Measurements from ENCODE around the gene KCND3.

Gene KCND3

DNA sequence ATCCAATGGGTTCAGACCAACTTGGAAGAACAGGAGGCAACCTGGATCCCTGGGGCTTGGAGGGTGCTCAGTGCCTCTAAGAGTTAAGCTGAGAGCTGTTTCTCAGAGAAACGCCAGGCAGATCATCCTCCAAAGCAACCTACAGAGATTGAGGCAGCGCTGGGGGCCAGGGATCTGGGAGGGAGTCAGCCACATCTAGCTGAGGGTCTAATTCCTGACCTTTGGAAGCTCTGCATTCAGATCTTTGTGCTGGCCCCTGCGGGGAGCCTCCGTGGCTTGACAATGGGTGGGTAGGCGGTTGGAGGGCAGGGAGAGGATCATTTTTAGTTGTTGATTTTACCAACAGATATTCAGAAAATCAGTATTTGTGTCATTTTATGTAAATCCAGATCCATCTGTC, 154.5 kb downstream of the KCND3 start:
- no peak for DNase-seq

DNA sequence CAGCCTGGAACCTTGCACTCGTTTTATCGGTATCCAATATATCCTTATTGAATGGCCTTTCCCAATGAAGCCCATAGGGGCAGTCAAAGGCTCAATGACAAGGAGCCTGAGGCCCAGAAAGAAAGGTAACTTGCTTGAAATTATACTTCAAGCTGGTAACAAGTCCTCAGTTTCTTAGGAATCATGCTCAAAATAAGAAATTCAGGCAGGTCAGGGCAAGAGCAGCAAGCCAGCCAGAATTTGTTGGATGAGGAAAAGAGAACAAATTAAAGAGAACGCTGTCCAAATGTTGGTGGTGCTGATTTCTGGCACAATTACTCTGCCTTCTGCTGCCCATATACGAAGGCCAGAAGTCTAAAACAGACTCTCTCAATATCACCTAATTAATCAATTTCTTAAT, 156.1 kb downstream of the KCND3 start:
- DNase-seq = no peak

DNA sequence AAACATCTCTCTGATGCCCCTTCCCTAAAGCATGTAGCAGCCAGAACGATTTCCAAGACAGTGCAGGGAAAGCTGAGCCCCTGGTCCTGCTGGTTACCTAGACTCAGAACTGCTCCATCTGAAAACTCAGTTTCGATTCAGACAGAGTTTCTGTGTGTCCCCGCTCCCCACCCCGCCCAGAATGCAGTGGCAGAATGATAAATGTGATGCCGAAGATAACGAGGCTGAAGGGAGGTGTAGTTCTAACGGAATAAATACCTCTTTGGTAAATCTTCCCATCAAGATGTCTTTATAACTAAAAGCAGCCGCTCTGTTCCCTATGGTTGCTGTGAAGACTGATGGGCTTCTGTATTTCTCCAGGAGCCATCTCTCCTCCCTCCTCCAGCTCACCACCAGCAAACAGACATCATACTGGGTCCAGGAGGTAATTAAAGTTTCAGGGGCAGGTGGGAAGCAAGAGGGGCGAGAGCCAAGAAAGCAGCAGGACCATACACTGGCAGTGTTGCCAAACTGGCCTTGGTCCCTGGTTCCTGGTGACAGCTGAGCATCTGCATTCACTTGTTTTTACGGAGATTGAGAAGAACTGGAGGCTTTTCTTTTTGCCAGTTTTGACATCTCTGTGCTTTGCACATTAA, 156.8 kb downstream of the KCND3 start:
- no peak for DNase-seq

DNA sequence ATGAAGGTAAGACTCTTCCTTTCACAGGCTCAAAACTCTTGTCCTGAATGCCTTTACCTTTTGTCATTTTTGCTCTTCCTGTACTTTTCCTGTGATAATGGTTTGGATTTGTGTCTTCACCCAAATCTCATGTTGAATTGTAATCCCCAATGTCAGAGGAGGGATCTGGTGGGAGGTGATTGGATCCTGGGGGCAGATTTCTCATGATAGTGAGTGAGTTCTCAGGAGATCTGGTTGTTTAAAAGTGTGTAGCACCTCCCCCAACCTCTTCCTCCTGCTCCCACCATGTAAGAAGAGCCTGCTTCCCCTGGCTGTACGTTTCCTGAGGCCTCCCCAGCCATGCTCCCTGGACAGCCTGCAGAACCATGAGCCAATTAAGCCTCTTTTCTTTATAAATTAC, 158.3 kb downstream of the KCND3 start:
- no peak for DNase-seq

DNA sequence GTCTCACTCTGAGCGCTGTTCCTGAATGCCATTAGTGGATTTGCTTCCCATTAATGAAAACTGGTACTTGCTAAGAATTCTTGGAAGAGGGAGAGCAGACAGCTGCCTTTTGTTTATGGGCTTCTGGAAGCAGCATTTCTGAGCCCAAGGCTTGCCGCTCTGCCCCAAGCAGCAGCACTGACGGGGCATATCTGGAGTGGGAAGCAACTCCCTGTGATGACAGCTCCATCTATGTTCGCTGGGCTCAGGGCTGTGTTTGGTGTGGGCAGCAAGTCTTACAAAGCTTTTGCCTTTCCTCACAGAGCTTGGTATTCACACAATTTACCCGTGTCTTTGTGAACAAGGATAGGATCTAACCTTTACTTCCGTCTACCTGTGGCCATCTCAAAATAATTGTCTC, 161.5 kb downstream of the KCND3 start:
- no peak for DNase-seq

DNA sequence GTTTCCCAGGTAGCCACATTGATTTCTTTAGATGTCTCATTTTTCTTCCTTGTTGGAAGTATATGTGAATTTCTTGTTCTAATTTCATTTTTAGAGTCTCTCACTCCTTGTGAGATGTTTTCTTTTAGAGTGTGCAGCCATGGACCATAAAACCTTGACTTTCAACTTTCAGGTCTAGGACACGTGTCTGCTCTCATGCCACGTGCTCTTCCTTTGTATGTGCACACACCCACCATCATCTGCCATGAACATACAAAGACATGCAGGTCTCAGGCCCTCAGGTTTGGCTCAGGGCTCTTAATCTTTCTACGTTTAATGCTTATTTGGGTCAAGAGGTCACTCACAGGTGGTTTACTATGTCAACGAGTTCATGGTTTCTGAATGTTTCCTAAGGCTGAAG, 163.2 kb downstream of the KCND3 start:
- no peak for DNase-seq

DNA sequence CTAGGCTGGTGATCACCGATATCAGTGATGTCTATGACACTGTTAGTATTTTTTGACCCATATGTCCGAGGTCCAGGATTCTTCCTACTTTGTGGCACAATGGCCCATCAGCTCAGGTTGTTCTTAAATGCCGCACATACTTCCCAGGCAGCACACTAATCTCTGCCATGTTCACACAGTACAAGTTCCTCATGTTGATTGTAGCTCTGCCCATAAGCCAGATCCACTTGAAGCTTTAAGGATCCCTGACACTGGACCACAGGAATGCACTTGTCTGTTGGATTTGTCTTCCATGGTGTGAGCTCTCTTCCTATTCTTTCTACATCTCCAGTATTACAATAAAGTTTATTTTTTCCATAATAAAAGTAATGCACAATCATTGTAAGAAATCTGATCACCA, 164.3 kb downstream of the KCND3 start:
- no peak for DNase-seq

DNA sequence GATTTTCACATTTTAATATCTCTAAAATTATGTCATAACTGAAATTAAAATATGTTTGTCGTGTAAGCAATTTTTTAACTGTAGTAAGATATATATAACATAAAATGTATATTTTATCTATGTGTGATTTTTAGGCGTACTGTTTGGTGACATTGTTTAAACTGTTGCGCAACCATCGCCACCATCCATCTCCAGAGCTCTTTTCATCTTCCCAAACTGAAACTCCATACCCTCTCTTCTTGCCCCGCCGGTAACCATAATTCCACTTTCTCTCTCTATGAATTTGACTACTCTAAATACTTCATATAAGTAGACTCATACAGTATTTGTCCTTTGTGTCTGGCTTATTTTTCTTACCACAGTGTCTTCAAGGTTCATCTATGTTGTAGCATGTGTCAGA, 167.3 kb downstream of the KCND3 start:
- DNase-seq = no peak

DNA sequence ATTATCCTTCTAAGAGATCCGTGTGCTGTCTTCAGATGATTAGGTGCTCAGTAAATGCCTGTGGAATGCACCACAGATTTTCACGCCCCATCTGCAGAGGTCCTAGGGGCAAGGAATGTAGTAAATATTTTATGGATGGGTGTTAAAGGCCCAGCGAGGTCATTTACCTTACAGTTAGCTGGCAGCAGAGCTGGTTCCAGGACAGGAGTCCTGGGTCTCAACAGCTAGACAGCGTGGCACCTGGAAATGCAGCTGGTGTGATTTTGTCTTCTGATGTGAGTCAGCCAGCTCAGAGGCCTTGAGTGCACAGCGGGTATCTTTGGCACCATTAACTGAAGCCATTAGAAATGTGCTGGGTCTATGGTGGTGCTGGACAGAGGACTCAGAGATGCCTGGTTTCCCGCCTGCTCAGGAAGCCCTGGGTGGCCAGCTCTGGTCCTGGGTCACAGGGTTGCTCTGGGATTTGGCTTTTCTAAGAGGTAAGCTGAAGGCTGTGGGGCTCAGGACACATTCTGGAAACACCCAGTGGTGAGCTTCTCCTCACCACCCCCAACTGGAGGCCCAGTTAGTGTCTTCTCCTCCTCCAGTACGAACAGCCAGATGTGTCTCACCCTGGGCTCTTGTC, 168.2 kb downstream of the KCND3 start:
- no peak for DNase-seq

DNA sequence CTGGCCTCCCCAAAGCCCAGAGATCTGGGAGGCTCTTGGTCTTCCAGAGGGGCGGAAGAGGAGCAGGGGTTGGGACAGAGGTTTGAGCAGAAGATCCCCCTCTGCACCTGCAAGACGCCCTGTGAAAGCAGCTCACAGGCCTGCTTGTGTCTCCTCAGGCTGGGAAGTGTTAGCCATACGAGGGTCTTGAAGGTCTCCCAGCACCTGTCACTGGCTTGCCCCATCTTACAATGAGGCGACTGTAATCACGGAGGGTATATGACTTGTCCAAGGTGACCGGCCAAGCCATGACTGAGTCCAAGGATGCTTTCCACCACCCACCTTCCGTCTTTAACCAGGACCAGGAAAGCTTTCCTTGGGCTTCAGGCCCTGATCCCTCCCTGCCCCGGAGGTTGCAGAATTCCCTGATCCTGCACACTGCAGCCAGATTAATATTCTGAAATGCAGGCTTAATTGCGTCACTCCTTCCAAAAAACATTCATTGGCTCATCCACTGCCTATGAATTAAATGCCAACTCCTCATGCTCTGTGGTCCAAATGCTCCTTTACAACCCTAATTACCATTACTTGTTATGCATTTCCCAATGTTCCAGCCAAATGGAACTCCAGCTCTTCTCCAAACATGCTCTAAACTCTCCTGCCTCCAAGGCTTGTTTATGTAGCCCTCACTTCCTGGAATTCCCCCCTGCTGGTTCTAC, 169.8 kb downstream of the KCND3 start:
- DNase-seq = no peak

DNA sequence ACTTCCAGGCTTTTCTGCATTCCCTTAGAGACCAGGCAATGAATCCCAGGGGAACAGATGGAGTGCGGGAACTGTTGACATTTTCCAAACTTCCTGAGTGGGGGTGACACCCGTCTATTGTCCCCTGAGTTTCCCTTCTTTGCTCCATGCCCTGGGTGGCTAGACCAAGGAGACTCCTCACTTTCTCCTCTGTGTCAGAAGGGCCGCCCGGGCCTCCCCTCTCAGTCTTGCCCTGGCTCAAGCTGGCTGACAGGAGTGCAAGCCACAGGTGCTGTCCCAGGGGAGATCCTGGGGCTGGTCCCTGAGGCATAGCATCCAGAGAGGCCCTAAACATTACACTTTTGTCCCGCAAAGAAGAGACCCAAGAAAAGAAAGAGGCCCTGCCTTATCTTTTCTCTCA, 170.9 kb downstream of the KCND3 start:
- no peak for DNase-seq

DNA sequence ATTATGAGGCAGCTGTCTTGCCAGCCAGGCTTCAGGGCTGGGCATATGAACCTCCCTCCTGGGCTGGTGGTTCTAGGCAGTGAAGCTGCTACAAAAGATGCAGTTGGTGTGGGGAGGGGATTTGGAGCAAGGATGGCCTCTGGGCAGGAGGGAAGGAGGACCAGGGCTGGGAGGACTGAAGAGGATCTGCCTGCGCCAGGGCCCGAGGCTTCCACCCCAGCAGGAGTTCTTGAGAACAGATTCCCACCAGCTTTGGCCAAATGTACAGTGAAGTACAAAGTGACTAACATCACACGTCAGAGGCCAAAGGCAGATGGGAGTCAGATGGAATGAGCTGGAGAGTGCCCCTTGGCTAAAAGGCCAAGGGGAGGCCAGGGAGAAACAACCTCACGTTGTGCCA, 171.4 kb downstream of the KCND3 start:
- DNase-seq = no peak

DNA sequence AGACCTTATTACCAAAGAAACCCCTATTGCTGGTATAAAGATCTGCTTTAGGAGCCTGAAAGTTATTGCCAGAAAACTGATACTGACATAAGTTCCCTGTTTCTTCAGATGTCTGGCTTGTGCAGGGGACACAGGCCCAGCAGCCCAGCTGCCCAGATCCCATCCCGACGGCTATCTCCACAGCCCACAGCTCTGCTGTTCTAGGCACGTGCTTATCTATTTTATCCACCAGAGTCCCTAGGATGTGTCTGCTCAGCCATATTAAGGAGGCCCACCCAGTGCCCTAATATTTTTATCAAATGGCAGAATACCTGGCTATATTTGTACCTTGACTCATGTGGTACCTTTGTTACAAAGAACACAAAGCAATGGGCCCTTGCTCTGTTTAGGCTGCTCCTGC, 174.8 kb downstream of the KCND3 start:
- no peak for DNase-seq

DNA sequence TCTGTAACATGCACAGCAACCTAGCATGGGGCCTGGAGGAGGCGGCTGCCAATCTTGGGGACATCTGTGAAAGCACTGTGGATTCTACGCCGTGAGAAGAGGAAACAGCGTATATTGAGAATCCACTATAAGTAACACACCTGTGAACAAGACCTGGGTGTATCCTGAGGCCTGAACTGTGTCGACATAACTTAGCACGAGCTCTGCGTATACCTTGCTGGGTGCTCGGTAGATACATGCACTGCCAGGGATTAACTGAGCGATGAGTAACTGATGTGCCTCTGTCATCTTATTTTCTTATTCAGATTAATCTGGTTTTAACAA, 175.2 kb downstream of the KCND3 start:
- no peak for DNase-seq

DNA sequence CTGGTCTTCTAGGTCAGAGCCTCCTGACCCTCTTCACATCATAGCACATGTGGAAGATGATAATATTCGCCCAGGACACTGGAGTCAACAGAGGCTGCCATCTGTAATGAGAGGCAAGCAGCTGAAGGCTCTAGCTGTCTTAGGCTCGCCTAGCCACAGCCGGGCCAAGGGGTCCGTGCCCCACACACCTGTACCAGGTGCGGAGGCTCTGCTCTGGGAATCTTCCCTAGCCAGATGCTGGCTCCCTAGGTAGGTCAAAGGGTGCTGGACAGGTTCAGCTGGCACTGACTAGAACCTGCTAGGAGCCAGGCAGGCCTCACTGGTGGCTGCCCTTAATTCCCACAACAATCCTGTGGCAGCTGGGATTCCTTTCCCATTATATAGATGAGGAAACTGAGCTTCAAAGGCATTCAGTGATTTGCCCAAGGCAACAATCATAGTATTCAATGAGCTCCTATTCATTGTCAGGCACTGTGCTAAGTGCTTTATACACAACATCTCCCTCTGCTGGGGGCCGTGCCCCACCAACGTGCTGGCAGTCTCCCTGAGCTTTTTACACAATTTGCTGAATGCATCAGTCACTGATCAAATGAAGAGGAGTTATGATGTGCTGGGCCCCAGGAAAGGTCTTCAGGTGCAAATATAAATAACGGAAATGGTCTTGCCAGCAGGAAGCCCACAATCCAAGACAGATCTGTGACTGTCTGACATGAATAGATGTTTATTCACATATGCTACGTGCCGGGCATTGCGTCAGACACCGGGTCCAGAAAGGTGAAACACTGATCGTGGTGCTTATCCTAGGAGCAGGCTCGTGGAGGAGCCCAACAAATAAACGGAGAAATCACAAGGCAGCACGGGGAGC, 175.8 kb downstream of the KCND3 start:
- DNase-seq = no peak

DNA sequence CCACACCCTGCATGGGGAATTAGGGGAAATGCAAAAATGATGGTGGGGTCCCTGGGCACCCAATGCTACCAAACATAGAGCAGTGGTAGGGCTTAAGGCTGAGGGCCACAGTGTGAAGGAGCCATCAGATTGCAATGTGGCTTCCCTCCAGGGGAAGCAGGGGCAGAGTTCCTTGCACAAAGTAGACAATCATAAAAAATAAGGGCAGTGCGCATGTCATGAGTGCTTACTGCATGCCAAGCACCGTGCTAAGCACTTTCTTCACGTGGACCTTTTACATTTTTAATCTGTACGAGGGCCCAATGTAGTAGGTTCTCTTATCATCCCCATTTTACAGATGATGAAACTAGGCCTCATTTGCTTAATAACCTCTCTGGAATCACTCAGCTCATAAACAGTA, 177.2 kb downstream of the KCND3 start:
- no peak for DNase-seq

DNA sequence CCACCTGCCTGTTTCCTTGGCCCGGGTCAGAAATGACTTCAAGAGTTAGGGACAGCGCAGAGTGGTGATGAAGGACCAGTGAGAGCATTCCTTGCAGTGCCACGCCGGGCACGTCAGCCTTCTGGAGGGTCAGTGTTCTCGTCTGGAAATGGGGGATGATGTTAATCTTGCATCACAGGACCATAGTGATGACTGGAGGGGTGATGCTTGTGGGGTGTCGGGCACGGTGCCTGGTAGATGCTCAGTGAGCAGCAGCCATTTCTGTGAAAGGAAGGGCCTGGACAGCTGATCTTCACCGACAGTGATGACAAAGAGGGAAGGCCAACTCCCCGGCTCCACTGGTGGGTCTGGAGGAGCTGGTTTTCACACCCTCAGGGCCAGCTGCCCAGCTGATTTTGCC, 177.6 kb downstream of the KCND3 start:
- no peak for DNase-seq

DNA sequence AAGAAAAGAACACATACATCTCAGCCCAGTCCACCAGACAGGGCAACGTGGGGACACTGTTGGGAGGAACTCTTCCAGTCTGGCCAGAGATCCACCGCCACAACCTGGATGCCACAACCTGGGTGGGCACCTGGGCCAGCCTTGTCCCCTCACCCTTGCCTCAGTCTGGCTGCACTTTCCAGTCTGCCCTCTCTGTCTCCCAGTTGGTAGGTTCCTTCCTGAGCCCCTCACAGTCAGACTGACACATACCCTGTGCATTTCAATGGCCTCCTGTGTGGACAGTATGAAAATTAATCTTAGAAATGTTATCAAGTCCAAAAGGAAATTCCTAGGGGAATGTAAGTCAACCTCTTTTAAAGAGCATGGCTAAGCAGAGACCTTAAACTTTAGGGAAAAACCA, 184.2 kb downstream of the KCND3 start:
- DNase-seq = no peak

DNA sequence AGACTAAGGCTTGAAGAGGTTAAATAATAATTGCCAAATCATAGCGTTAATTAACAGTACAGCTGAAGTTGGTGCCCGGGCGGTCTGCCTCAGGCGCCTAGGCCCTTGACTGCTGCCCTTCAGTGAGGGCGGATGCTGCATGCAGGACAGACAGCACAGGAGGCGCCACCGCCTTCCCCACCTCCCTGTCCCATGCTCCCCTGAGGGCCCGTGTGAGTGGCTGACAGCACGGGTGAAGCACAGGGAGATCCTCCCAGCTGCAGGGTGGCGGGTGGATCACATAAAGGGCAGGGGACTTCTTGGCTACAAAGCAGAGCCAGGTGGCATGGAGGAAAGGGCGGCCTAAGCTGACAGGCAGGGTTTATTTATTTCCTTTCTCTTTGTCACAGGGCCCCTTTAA, 184.7 kb downstream of the KCND3 start:
- no peak for DNase-seq

DNA sequence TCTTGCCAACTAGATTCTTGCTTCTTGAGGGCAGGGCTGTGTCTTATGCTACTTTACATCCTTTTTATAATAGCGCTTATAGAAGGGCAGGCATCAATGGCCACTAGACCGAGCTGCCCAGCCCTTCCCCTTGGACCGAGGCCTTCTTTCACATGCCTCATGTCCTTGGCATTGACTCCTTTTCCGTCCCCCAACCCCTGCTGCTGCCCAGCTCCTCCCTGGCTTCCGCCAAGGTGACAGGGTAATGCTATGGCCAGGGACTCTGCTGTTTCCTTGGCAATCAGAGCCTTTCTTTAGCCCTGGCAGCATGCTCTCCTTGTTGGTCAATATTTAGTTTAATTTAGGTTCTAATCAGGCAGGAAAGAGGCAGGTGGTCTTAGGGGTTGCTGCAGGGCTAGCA, 185.5 kb downstream of the KCND3 start:
- no peak for DNase-seq

DNA sequence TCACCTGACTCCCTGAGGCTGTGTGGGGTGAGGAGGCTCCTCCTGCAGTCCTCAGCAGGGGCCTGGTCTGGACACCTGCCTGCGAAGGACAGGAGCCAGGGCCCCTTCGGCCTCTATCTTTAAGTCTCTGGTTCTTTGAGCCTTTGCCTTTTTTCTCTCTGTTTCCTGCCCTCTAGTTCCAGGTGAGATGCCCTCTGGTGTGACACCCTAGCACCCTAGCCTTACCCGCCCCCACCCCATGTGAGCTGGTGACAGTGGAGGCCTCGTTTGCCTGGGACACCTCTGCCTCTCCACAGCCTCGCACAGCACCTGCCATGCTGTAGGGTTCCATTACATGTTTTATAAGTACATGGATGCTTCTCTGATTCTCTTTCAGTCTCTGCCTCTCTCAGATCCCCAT, 186.5 kb downstream of the KCND3 start:
- DNase-seq = no peak

DNA sequence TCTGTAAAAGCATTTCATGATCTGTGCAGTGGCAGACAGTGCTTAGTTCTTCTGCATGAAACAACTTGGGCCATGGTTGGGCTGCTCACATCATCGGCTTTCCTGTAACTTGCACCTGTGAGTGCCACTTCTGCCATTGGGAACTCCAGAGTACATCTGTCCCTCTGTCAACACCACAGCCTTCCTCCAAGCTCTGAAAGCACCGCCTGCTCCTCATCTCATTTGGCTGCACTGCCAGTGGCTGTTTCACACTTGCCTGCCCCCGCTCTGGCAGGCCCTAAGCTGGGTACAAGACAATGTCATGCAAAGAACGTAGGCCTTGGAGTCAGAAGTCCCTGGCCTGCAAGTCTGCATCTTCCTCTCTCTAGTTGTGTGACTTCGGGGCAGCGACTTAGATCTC, 187.4 kb downstream of the KCND3 start:
- DNase-seq = no peak

DNA sequence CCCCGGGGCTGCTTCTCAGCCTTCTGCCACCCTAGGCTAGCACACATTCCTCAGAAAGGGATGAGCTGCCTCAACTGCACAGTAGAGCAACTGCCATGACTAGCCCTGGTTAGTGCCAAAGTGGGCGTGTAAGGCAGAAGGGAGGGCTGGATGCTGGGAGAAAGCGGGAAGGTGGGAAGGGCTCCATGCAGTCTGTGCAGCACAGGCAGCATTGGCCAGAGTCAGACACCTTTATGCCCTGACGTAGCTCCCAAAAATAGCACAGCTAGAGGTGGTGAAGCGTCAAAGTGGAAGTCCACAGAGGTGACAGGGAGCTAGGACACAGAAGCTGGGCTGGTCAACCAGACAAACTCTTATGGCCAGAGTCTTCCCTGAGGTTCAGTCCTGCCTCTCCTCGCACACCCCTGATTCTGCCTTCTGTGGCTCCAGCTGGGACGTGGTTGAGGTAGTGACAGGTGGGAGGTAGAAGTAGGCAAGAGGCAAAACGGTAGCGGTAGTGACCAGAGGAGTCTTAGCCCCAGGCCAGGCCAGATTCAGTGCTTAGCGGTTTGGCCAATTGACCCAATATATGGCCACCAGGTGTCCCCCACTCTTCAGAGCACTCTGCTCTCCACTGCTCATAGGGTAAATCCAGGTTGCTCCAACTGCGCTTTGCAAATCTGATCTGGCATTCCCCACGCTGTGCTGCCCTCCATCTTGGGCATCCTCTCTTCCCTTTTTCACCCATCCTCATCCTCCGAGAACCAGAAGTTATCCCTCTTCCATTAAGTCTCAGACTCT, 188.2 kb downstream of the KCND3 start:
- no peak for DNase-seq
